Liver (tissue), 3 donors: ENCODE measurements around the gene CARD9.

Experiments used
- ATF3 ChIP-seq: IDR thresholded peaks from 2 replicates; pipeline ENCODE4 v1.6.1; 2016; ENCODE audit warnings: antibody characterized with exemption
- CTCF ChIP-seq: fragments of 150-350 bp; IDR thresholded peaks from 2 replicates; pipeline ENCODE4 v1.5.1; 2017; ENCODE audit warnings: improper control_type of control experiment, low read depth, low read length; ENCODE audit not compliant: missing input control
- EGR1 ChIP-seq, 2 donors: IDR thresholded peaks; 2 replicates each; pipeline ENCODE4 v1.6.1; 2016 to 2018; ENCODE audit warnings: antibody characterized with exemption in 2 of 2, low read depth in 2 of 2
- GABPA ChIP-seq, 2 donors: IDR thresholded peaks in 1 of 2; conservative IDR thresholded peaks in 1 of 2; 2 replicates each; pipeline ENCODE4 v1.6.1; 2016; ENCODE audit warnings: antibody characterized with exemption in 2 of 2, mild to moderate bottlenecking in 1 of 2, moderate library complexity in 1 of 2
- HNF4A ChIP-seq, 2 donors: conservative IDR thresholded peaks; 2 replicates each; pipeline ENCODE4 v1.6.1; 2016; ENCODE audit warnings: antibody characterized with exemption in 2 of 2, mild to moderate bottlenecking in 2 of 2
- HNF4G ChIP-seq: IDR thresholded peaks from 2 replicates; pipeline ENCODE4 v1.6.1; 2016; ENCODE audit warnings: antibody characterized with exemption
- JUND ChIP-seq, 2 donors: IDR thresholded peaks; 2 replicates each; pipeline ENCODE4 v1.6.1; 2016; ENCODE audit warnings: antibody characterized with exemption in 2 of 2
- MAX ChIP-seq: IDR thresholded peaks from 2 replicates; pipeline ENCODE4 v1.6.1; 2016; ENCODE audit warnings: antibody characterized with exemption
- NR2F2 ChIP-seq: IDR thresholded peaks from 2 replicates; pipeline ENCODE4 v1.6.1; 2016; ENCODE audit warnings: antibody characterized with exemption
- RAD21 ChIP-seq, 2 donors: IDR thresholded peaks; 2 replicates each; pipeline ENCODE4 v1.6.1; 2016; ENCODE audit warnings: antibody characterized with exemption in 2 of 2, mild to moderate bottlenecking in 2 of 2
- REST ChIP-seq: IDR thresholded peaks from 2 replicates; pipeline ENCODE4 v1.6.1; 2016; ENCODE audit warnings: antibody characterized with exemption, mild to moderate bottlenecking
- RXRA ChIP-seq, 2 donors: IDR thresholded peaks; 2 replicates each; pipeline ENCODE4 v1.6.1; 2017 to 2018; ENCODE audit warnings: antibody characterized with exemption in 2 of 2, mild to moderate bottlenecking in 1 of 2
- TAF1 ChIP-seq: conservative IDR thresholded peaks from 2 replicates; pipeline ENCODE4 v1.6.1; 2016; ENCODE audit warnings: antibody characterized with exemption, mild to moderate bottlenecking
- YY1 ChIP-seq: IDR thresholded peaks from 2 replicates; pipeline ENCODE4 v1.6.1; 2016; ENCODE audit warnings: antibody characterized with exemption, mild to moderate bottlenecking
- donor health status: healthy.
- donor health status: healthy.

- TF ChIP-seq CTCF (no peak), JUND (IDR thresholded peaks at IDR 0.05) (no peak), RXRA (IDR thresholded peaks at IDR 0.05) (no peak), RAD21 (IDR thresholded peaks at IDR 0.05) (no peak), HNF4A (conservative IDR thresholded peaks at IDR 0.05) (no peak), HNF4G (no peak), EGR1 (IDR thresholded peaks at IDR 0.05; ENCODE audit: low read depth in 2 of 2) (no peak), ATF3 (no peak), YY1 (no peak), NR2F2 (no peak), MAX (no peak), REST (no peak), GABPA (IDR thresholded peaks at IDR 0.05 in 1 of 2, conservative IDR thresholded peaks at IDR 0.05 in 1 of 2) (no peak), TAF1 (no peak)
Observed at GRCh38 chr9:136365775-136366222, 7.7 kb downstream of the CARD9 start.
